ENCODE data around the gene ATG2A.

DNA sequence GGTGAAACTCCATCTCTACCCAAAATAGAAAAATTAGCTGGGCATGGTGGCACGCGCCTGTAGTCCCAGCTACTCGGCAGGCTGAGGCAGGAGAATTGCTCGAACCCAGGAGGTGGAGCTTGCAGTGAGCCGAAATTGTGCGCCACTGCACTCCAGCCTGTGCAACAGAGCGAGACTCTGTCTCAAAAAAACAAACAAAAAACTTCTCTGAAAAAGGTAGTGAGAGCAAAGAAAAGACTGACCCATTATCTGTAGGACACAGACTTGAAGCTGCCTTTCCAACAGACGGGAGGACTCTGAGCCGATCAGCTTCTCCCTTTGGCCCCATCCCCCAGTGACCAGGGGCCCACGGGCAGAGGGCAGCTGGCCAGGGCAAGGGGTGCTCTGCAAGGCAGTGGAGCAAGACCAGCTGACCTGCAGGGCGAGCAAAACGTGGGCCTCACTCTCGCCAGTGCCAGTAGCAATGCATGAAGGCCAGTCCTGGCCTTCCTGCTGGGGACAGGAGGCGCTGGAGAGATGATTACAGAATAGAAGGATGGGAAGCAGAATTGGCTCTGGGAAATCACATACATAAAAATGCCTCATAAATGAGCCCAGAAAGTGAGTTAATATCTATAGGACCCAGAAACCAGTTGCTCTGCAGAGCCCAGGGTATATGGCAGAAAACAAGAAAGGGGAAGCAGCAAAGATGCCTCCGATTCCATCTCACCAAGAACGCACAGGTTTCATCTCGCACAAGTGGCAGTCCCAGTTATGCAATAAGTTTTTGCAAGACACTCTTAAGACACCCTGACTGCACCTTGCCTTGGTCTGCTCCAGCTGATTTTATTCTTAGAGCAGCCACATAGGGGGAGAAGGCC is 41.4 kb downstream of the ATG2A start:
- TF ChIP-seq, protein P1, sequence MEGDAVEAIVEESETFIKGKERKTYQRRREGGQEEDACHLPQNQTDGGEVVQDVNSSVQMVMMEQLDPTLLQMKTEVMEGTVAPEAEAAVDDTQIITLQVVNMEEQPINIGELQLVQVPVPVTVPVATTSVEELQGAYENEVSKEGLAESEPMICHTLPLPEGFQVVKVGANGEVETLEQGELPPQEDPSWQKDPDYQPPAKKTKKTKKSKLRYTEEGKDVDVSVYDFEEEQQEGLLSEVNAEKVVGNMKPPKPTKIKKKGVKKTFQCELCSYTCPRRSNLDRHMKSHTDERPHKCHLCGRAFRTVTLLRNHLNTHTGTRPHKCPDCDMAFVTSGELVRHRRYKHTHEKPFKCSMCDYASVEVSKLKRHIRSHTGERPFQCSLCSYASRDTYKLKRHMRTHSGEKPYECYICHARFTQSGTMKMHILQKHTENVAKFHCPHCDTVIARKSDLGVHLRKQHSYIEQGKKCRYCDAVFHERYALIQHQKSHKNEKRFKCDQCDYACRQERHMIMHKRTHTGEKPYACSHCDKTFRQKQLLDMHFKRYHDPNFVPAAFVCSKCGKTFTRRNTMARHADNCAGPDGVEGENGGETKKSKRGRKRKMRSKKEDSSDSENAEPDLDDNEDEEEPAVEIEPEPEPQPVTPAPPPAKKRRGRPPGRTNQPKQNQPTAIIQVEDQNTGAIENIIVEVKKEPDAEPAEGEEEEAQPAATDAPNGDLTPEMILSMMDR (IDR thresholded peaks at IDR 0.05), result no peak
- no peak for TF ChIP-seq POLR2A (IDR thresholded peaks at IDR 0.05)
